SK-N-SH (cell line): Measurements from ENCODE around the gene ASCC1. TPM values are rescaled to one million over a fixed set of nuclear protein-coding genes. Genes with fewer than 3 reads are reported as not detected.

Source experiments
- CTCF ChIA-PET: fragments of 300-600, 350-600 bp; formaldehyde crosslinking; extraction: SDS; loops from one replicate; lab custom pipeline; 2021; lab: Yijun Ruan, JAX
- POLR2A ChIA-PET: fragments of 350-600 bp; sonication (Branson Sonifier 250); formaldehyde crosslinking; extraction: SDS; loops from one replicate; lab custom pipeline; 2020; ENCODE audit warnings: antibody characterized with exemption, inconsistent platforms; lab: Yijun Ruan, JAX
- DNase-seq: peaks from one replicate; pipeline ENCODE4 v3.0.0; 2012
- H2AFZ ChIP-seq: fragments of 200-600 bp; sonication (generic); 2 replicates; pipeline ENCODE4 v1.8.1; 2016; ENCODE audit warnings: antibody characterized with exemption, mild to moderate bottlenecking, low read depth
- H3F3A ChIP-seq: fragments of 200-600 bp; sonication (generic); replicated peaks from 2 replicates; pipeline ENCODE3; 2016; ENCODE audit warnings: antibody characterized with exemption, mild to moderate bottlenecking; ENCODE audit not compliant: insufficient read depth
- H3K27ac ChIP-seq, 2 experiments: fragments of 200-500 bp in 1 of 2; fragments of 200-600 bp in 1 of 2; sonication (Bioruptor generic) in 1 of 2; sonication (generic), shearing (Covaris generic) in 1 of 2; 2 replicates each; pipeline versions ENCODE4 v1.5.1 to v1.6.1; 2014 to 2016; ENCODE audit warnings: low read depth in 2 of 2, inconsistent platforms in 1 of 2, low read length in 1 of 2, mild to moderate bottlenecking in 1 of 2, mixed read lengths in 1 of 2
- H3K27me3 ChIP-seq: fragments of 200-600 bp; sonication (generic), shearing (Covaris generic); 2 replicates; pipeline ENCODE4 v1.6.1; 2016; ENCODE audit warnings: mixed run types; ENCODE audit not compliant: insufficient read depth
- H3K36me3 ChIP-seq, 2 experiments: fragments of 200-500 bp in 1 of 2; fragments of 200-600 bp in 1 of 2; sonication (Bioruptor generic) in 1 of 2; sonication (generic) in 1 of 2; replicated peaks in 1 of 2; 2 replicates each; pipeline versions ENCODE3 to v1.5.1; 2014 to 2016; ENCODE audit warnings: low read length in 1 of 2, mild to moderate bottlenecking in 1 of 2; ENCODE audit not compliant: insufficient read depth in 2 of 2, control insufficient read depth in 1 of 2
- H3K4me1 ChIP-seq, 2 experiments: fragments of 200-500 bp in 1 of 2; fragments of 200-600 bp in 1 of 2; sonication (Bioruptor generic) in 1 of 2; sonication (generic), shearing (Covaris generic) in 1 of 2; 2 replicates each; pipeline versions ENCODE4 v1.5.1 to v1.6.1; 2014 to 2016; ENCODE audit warnings: low read depth in 1 of 2, low read length in 1 of 2, mixed run types in 1 of 2; ENCODE audit not compliant: insufficient read depth in 2 of 2, control insufficient read depth in 1 of 2
- H3K4me2 ChIP-seq: fragments of 200-600 bp; sonication (generic), shearing (Covaris generic); 2 replicates; pipeline ENCODE4 v1.6.1; 2017; ENCODE audit warnings: mixed run types
- H3K4me3 ChIP-seq, 2 experiments: fragments of 200-500 bp in 1 of 2; fragments of 200-600 bp in 1 of 2; sonication (Bioruptor generic) in 1 of 2; sonication (generic), shearing (Covaris generic) in 1 of 2; 2 replicates each; pipeline versions ENCODE4 v1.5.1 to v1.8.1; 2014 to 2016; ENCODE audit warnings: low read depth in 2 of 2, inconsistent platforms in 1 of 2, low read length in 1 of 2, mild to moderate bottlenecking in 1 of 2, mixed read lengths in 1 of 2, moderate library complexity in 1 of 2
- H3K79me2 ChIP-seq: fragments of 200-600 bp; sonication (generic); 2 replicates; pipeline ENCODE4 v1.8.1; 2017; ENCODE audit warnings: mild to moderate bottlenecking; ENCODE audit not compliant: insufficient read depth
- H3K9ac ChIP-seq: fragments of 200-600 bp; sonication (generic); 2 replicates; pipeline ENCODE4 v1.6.1; 2017; ENCODE audit warnings: mixed run types
- H3K9me2 ChIP-seq: fragments of 200-600 bp; sonication (generic); 2 replicates; pipeline ENCODE4 v1.6.1; 2017; ENCODE audit warnings: mixed run types
- H3K9me3 ChIP-seq: fragments of 200-600 bp; sonication (generic); 2 replicates; pipeline ENCODE4 v1.6.1; 2017; ENCODE audit warnings: mixed run types, mild to moderate bottlenecking, moderate library complexity
- H4K20me1 ChIP-seq: fragments of 200-600 bp; sonication (generic); 2 replicates; pipeline ENCODE4 v1.6.1; 2017; ENCODE audit warnings: mild to moderate bottlenecking, mixed run types; ENCODE audit not compliant: insufficient read depth
- ELF1 ChIP-seq: IDR thresholded peaks from 2 replicates; pipeline ENCODE4 v1.4.0; 2012
- FOSL2 ChIP-seq: IDR thresholded peaks from 2 replicates; pipeline ENCODE4 v1.4.0; 2012; ENCODE audit warnings: low read depth, mild to moderate bottlenecking, moderate library complexity, borderline replicate concordance
- FOXM1 ChIP-seq: IDR thresholded peaks from 2 replicates; pipeline ENCODE4 v1.4.0; 2012; ENCODE audit warnings: low read depth, mild to moderate bottlenecking
- GABPA ChIP-seq: IDR thresholded peaks from 2 replicates; pipeline ENCODE4 v1.4.0; 2012; ENCODE audit warnings: low read depth, mild to moderate bottlenecking
- GATA2 ChIP-seq: sonication (generic); formaldehyde crosslinking; IDR thresholded peaks from 2 replicates; pipeline ENCODE4 v1.5.0; 2020; ENCODE audit warnings: mild to moderate bottlenecking, missing genetic modification reagents
- MEF2A ChIP-seq: IDR thresholded peaks from 2 replicates; pipeline ENCODE4 v1.4.0; 2012; ENCODE audit warnings: low read depth, borderline replicate concordance
- POLR2AphosphoS5 ChIP-seq: IDR thresholded peaks from 2 replicates; pipeline ENCODE4 v1.6.1; 2012; ENCODE audit warnings: low read depth, low read length
- RAD21 ChIP-seq: IDR thresholded peaks from 2 replicates; pipeline ENCODE4 v1.6.1; 2012; ENCODE audit warnings: mild to moderate bottlenecking, low read length
- RXRA ChIP-seq: IDR thresholded peaks from 2 replicates; pipeline ENCODE4 v1.4.0; 2012; ENCODE audit warnings: low read depth, mild to moderate bottlenecking, borderline replicate concordance
- SIN3A ChIP-seq: IDR thresholded peaks from 2 replicates; pipeline ENCODE4 v1.6.1; 2012; ENCODE audit warnings: low read depth, mild to moderate bottlenecking, low read length, moderate library complexity, borderline replicate concordance
- SMC3 ChIP-seq: IDR thresholded peaks from 2 replicates; pipeline ENCODE4 v1.6.1; 2012; ENCODE audit warnings: low read depth, low read length, improper control_type of control experiment
- YY1 ChIP-seq: IDR thresholded peaks from 2 replicates; pipeline ENCODE4 v1.4.0; 2012; ENCODE audit warnings: low read depth, mild to moderate bottlenecking
- WGBS: methylation state at CpG from one replicate; pipeline ENCODE4 v1.1.6; 2017; ENCODE audit warnings: low lambda C conversion rate; 5-methylcytosine and 5-hydroxymethylcytosine counted together
- polyA plus RNA-seq, 3 experiments: library from polyadenylated mRNA; depleted of rRNA; stranded (reverse); fragments of >200 nt; gene quantifications; 2 replicates each; pipeline ENCODE4 v1.2.3, GENCODE V29; 2012
- TF ChIP-seq, protein P1 (sequence below): IDR thresholded peaks from 2 replicates; pipeline ENCODE4 v1.4.0; 2012; ENCODE audit warnings: low read depth, borderline replicate concordance
- TF ChIP-seq, protein P2 (sequence below): fragments of 200-600 bp; sonication (generic); IDR thresholded peaks from 2 replicates; pipeline ENCODE4 v1.6.1; 2017; ENCODE audit warnings: antibody characterized with exemption, mild to moderate bottlenecking, moderate library complexity

ASCC1 gene
- polyA plus RNA-seq, 1 of the 3 experiments (the other 2 are of a cell fraction), result 15.0 TPM

- no peak overlapping the region for H2AFZ ChIP-seq
- 86% methylated on average over 12 of the region's 12 CpGs for WGBS
- no peaks in the 10 kb centered on the region for H3K9me3 ChIP-seq
- H3K4me1 ChIP-seq, result peaks cover 0 to 3% of the 10 kb centered on the region in 2 experiments; a peak in 1 of 4 replicates
- H3K9me2 ChIP-seq, result no peaks in the 10 kb centered on the region
- H3K9ac ChIP-seq, result no peak overlapping the region
- H3K4me3 ChIP-seq, result no peak overlapping the region
- DNase-seq, result no peak
- ChIA-PET POLR2A (no interaction called here), CTCF (interaction anchor here (1.4 to 4.4 kb wide), 5 partner anchors 10 to 165 kb away, joined by 3 to 37 read pairs (median 6); no protein-coding TSS in a partner anchor)
- no peaks in the 10 kb centered on the region for H3F3A ChIP-seq
- no peak overlapping the region for H3K27ac ChIP-seq
- H3K36me3 ChIP-seq, result no peaks in the 10 kb centered on the region
- H3K79me2 ChIP-seq, result no peaks in the 10 kb centered on the region
- no peaks in the 10 kb centered on the region for H3K27me3 ChIP-seq
- TF ChIP-seq YY1 (no peak), GATA2 (CRISPR knock-in tag) (no peak), SMC3 (no peak), GABPA (no peak), SIN3A (no peak), ELF1 (no peak)
- TF ChIP-seq, protein P1, sequence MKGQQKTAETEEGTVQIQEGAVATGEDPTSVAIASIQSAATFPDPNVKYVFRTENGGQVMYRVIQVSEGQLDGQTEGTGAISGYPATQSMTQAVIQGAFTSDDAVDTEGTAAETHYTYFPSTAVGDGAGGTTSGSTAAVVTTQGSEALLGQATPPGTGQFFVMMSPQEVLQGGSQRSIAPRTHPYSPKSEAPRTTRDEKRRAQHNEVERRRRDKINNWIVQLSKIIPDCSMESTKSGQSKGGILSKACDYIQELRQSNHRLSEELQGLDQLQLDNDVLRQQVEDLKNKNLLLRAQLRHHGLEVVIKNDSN, result no peak
- no peaks in the 10 kb centered on the region for H4K20me1 ChIP-seq
- no peak overlapping the region for H3K4me2 ChIP-seq
Measured at GRCh38 chr10:72058347-72058898, 157.7 kb downstream of the ASCC1 start.

GRCh38 chr10:72056932-72057751, 158.9 kb downstream of the ASCC1 start:
- CTCF ChIA-PET, result interaction anchor here (0.9 to 4.4 kb wide), 4 partner anchors 9 to 160 kb away, joined by 3 to 37 read pairs (median 9); no protein-coding TSS in a partner anchor
- Histone ChIP-seq H3K9me3 (no peaks in the 10 kb centered on the region), H3F3A (no peaks in the 10 kb centered on the region), H3K9me2 (no peaks in the 10 kb centered on the region), H2AFZ (no peak overlapping the region), H3K4me1 (peaks cover 0 to 3% of the 10 kb centered on the region in 2 experiments; a peak in 1 of 4 replicates), H4K20me1 (no peaks in the 10 kb centered on the region), H3K27me3 (no peaks in the 10 kb centered on the region), H3K27ac (no peak overlapping the region), H3K4me3 (no peak overlapping the region), H3K9ac (no peak overlapping the region), H3K79me2 (no peaks in the 10 kb centered on the region), H3K4me2 (no peak overlapping the region), H3K36me3 (no peaks in the 10 kb centered on the region)
- TF ChIP-seq, protein P1, result no peak
- TF ChIP-seq, protein P2, sequence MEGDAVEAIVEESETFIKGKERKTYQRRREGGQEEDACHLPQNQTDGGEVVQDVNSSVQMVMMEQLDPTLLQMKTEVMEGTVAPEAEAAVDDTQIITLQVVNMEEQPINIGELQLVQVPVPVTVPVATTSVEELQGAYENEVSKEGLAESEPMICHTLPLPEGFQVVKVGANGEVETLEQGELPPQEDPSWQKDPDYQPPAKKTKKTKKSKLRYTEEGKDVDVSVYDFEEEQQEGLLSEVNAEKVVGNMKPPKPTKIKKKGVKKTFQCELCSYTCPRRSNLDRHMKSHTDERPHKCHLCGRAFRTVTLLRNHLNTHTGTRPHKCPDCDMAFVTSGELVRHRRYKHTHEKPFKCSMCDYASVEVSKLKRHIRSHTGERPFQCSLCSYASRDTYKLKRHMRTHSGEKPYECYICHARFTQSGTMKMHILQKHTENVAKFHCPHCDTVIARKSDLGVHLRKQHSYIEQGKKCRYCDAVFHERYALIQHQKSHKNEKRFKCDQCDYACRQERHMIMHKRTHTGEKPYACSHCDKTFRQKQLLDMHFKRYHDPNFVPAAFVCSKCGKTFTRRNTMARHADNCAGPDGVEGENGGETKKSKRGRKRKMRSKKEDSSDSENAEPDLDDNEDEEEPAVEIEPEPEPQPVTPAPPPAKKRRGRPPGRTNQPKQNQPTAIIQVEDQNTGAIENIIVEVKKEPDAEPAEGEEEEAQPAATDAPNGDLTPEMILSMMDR, result no peak
- no peak for TF ChIP-seq ELF1
- no peak for TF ChIP-seq POLR2AphosphoS5
- TF ChIP-seq RXRA, result no peak
- no peak for TF ChIP-seq YY1
- no peak for TF ChIP-seq FOXM1
- no peak for TF ChIP-seq SIN3A
- TF ChIP-seq RAD21, result no peak
- no peak for TF ChIP-seq MEF2A
- TF ChIP-seq FOSL2, result no peak
- WGBS, result 82% methylated on average over 12 of the region's 25 CpGs
- POLR2A ChIA-PET, result no interaction called here
- no peak for DNase-seq
